OCI-LY7 (cell line): Measurements from ENCODE around the gene PIK3R4. TPM values are rescaled to one million over a fixed set of nuclear protein-coding genes. Genes with fewer than 3 reads are reported as not detected.

Source experiments
- BruUV-seq: library from RNA; stranded (reverse); fragments of 400-500 nt; replicated peaks from 2 replicates; lab custom pipeline; 2021; lab: Mats Ljungman, UMichigan
- CTCF ChIA-PET: fragments of 300-600 bp; sonication (Branson Sonifier 250); formaldehyde crosslinking; loops from one replicate; lab custom pipeline; 2022; ENCODE audit warnings: antibody characterized with exemption; ENCODE audit not compliant: unreplicated experiment; lab: Charles Lee
- POLR2A ChIA-PET: fragments of 300-600 bp; sonication (Branson Sonifier 250); formaldehyde crosslinking; loops from one replicate; lab custom pipeline; 2022; ENCODE audit warnings: antibody characterized with exemption; lab: Charles Lee
- DNase-seq: peaks from one replicate; pipeline ENCODE4 v3.0.0-alpha.2; 2015; ENCODE audit warnings: low spot score
- H2AFZ ChIP-seq: fragments of 200-600 bp; sonication (generic), shearing (Covaris generic); 2 replicates; pipeline ENCODE4 v1.6.1; 2014; ENCODE audit warnings: mild to moderate bottlenecking, antibody characterized with exemption, low read length, moderate library complexity
- H3K27ac ChIP-seq: fragments of 200-600 bp; sonication (generic); 2 replicates; pipeline ENCODE4 v1.5.1; 2014; ENCODE audit warnings: mixed run types, low read depth, mild to moderate bottlenecking, moderate library complexity, low read length, inconsistent platforms; ENCODE audit not compliant: poor library complexity, severe bottlenecking
- H3K36me3 ChIP-seq: fragments of 200-600 bp; sonication (generic); 2 replicates; pipeline ENCODE4 v1.6.1; 2014; ENCODE audit warnings: mild to moderate bottlenecking, antibody characterized with exemption, low read length, moderate library complexity, mixed read lengths; ENCODE audit not compliant: insufficient read depth
- H3K4me1 ChIP-seq: fragments of 200-600 bp; sonication (generic); 2 replicates; pipeline ENCODE4 v1.5.1; 2014; ENCODE audit warnings: mild to moderate bottlenecking, low read length; ENCODE audit not compliant: insufficient read depth, poor library complexity, severe bottlenecking
- H3K4me2 ChIP-seq: fragments of 200-600 bp; sonication (generic); 2 replicates; pipeline ENCODE4 v1.6.1; 2014; ENCODE audit warnings: mild to moderate bottlenecking, low read length
- H3K4me3 ChIP-seq: fragments of 200-600 bp; sonication (generic); 2 replicates; pipeline ENCODE4 v1.5.1; 2014; ENCODE audit warnings: mild to moderate bottlenecking, low read depth, low read length; ENCODE audit not compliant: poor library complexity, severe bottlenecking
- H3K79me2 ChIP-seq: fragments of 200-600 bp; sonication (generic); 2 replicates; pipeline ENCODE4 v1.6.1; 2016; ENCODE audit warnings: low read depth, mild to moderate bottlenecking, low read length, moderate library complexity, mixed read lengths; ENCODE audit not compliant: insufficient read depth
- H3K9me2 ChIP-seq: fragments of 200-600 bp; sonication (generic); 2 replicates; pipeline ENCODE4 v1.6.1; 2016; ENCODE audit warnings: mild to moderate bottlenecking, low read length, mixed read lengths; ENCODE audit not compliant: insufficient read depth
- H3K9me3 ChIP-seq: fragments of 200-600 bp; sonication (generic); 2 replicates; pipeline ENCODE4 v1.6.1; 2014; ENCODE audit warnings: mild to moderate bottlenecking, mixed run types, low read length, mixed read lengths
- H4K20me1 ChIP-seq: fragments of 200-600 bp; sonication (generic); 2 replicates; pipeline ENCODE4 v1.6.1; 2014; ENCODE audit warnings: mild to moderate bottlenecking, antibody characterized with exemption, low read length, moderate library complexity, mixed read lengths; ENCODE audit not compliant: insufficient read depth
- EZH2phosphoT487 ChIP-seq: fragments of 200-600 bp; sonication (generic); IDR thresholded peaks from 2 replicates; pipeline ENCODE4 v1.6.1; 2018; ENCODE audit warnings: low read depth, borderline replicate concordance, mild to moderate bottlenecking, mixed run types, antibody characterized with exemption, low read length, moderate library complexity, mixed read lengths
- intact Hi-C: fragments of 100-400 bp; cut with micrococcal nuclease; formaldehyde crosslinking; loops from one replicate; pipeline ENCODE4 v1.10.0; 2022; ENCODE audit not compliant: unreplicated experiment
- total RNA-seq, 2 experiments: library from RNA; depleted of rRNA in 1 of 2; stranded (reverse); fragments of >200 nt in 1 of 2; shearing (Covaris generic) in 1 of 2; gene quantifications; 2 replicates each; pipeline ENCODE4 v1.2.3, GENCODE V29; 2014 to 2022
- TF ChIP-seq, protein P1 (sequence below): fragments of 200-600 bp; sonication (generic); conservative IDR thresholded peaks from 2 replicates; pipeline ENCODE4 v1.5.1; 2014; ENCODE audit warnings: mild to moderate bottlenecking, antibody characterized with exemption, low read length, moderate library complexity, mixed read lengths

Gene PIK3R4
- total RNA-seq, 2 experiments from 2014 or later, result 28.7 to 30.3 TPM

DNA sequence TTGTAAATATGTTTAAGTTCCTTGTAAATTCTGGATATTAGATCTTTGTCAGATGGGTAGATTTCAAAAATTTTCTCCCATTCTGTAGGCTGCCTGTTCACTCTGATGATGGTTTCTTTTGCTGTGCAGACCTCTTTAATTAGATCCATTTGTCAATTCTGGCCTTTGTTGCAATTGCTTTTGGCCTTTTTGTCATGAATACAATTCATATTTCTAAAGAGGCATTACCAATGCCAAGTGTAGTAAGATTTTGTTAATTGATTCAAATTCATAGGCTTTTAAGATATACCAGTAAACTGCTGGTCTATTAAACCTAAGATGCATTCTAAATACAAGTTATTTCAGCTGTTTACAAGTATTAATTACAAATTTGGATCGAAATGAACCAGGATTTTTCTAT lies 31.0 kb downstream of the PIK3R4 start:
- Histone ChIP-seq H2AFZ (no peak overlapping the region), H3K4me1 (no peaks in the 10 kb centered on the region), H3K36me3 (peaks cover 49% of the 10 kb centered on the region), H3K4me3 (no peak overlapping the region), H3K9me3 (no peaks in the 10 kb centered on the region), H3K4me2 (no peak overlapping the region), H3K27ac (no peak overlapping the region), H4K20me1 (no peaks in the 10 kb centered on the region), H3K79me2 (no peaks in the 10 kb centered on the region), H3K9me2 (no peaks in the 10 kb centered on the region)
- ChIA-PET CTCF (no interaction called here), POLR2A (no interaction called here)
- TF ChIP-seq, protein P1, sequence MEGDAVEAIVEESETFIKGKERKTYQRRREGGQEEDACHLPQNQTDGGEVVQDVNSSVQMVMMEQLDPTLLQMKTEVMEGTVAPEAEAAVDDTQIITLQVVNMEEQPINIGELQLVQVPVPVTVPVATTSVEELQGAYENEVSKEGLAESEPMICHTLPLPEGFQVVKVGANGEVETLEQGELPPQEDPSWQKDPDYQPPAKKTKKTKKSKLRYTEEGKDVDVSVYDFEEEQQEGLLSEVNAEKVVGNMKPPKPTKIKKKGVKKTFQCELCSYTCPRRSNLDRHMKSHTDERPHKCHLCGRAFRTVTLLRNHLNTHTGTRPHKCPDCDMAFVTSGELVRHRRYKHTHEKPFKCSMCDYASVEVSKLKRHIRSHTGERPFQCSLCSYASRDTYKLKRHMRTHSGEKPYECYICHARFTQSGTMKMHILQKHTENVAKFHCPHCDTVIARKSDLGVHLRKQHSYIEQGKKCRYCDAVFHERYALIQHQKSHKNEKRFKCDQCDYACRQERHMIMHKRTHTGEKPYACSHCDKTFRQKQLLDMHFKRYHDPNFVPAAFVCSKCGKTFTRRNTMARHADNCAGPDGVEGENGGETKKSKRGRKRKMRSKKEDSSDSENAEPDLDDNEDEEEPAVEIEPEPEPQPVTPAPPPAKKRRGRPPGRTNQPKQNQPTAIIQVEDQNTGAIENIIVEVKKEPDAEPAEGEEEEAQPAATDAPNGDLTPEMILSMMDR, result no peak
- no peak for TF ChIP-seq EZH2phosphoT487
- TSS peak; percentile 22 for BruUV-seq
- intact Hi-C loops, result no loop called here
- DNase-seq, result no peak

DNA sequence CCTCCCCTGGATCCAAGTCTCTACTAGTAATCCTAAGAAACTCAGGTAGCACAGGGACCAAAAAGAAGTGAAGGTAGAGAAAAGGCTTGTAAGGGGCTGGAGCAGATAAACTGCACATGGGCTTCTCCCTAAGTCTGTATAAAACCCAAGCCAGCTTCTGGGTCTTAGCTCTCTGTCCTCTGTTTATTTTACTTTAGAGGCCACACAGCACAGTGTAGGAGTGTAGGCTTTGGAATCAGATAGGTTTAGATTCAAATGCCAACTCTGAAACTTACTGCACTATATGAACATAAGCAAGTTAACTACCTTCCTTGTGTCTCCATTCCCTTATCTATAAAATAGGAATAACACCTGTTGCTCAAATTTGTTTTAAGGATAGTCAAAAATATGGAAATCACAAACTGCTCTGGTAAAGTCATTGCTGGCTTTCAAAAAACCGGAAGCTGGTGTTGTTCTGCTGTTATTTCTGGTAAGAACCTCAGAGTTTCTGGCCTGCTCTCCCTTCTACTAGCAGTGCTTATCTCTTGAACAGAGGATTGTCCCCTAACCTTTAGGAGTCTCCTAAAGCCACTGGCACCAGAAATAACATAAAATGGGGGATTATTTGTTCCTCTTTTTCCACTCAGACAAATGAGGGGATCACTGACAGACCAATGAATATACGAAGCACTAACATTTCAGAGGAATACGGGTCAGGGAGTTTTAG lies 33.8 kb downstream of the PIK3R4 start:
- Histone ChIP-seq H3K4me3 (no peak overlapping the region), H3K9me3 (no peaks in the 10 kb centered on the region), H3K36me3 (peaks cover 67% of the 10 kb centered on the region), H2AFZ (no peak overlapping the region), H3K4me1 (no peaks in the 10 kb centered on the region), H3K4me2 (no peak overlapping the region), H3K27ac (no peak overlapping the region), H3K9me2 (no peaks in the 10 kb centered on the region), H3K79me2 (no peaks in the 10 kb centered on the region), H4K20me1 (no peaks in the 10 kb centered on the region)
- ChIA-PET CTCF (no interaction called here), POLR2A (interaction anchor here (0.6 to 0.9 kb wide), 3 partner anchors 40 to 812 kb away, joined by 3 to 5 read pairs (median 4); no protein-coding TSS in a partner anchor)
- no TSS peak for BruUV-seq
- TF ChIP-seq, protein P1, result no peak
- no peak for TF ChIP-seq EZH2phosphoT487
- intact Hi-C loops, result no loop called here
- no peak for DNase-seq

DNA sequence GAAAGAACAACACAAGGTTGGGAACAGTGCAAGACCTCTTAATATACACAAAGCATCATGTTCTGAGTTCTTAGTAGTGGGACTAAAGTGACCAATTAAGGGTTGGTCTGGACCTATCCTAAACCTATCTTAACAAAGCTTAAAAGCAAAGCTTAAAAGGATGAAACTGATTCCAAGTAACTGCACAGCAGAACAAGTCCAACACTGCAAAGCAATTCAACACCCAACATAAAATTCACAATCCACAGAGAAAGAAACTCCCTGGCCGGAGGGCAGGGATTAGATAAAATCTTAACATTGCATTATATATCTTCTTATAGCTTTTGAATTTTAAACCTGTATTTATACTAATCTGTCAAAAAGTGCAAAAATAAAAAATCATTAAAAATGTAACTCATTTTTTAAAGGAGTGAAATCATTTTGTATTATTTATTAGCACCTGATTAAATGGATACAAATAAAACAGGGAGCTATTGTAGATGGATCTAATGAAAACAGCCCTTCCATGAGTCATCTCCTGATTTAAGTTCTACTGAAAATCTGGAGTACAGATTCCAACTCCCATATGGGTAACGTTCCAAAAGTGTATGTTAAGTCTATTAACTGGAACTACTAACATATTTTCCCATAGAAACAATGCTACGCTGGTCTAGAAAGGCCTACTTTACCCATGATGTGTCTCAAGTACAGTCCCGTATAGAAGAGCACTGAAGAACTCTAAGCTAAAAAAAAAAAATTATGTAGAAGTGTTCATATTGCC lies 34.9 kb downstream of the PIK3R4 start:
- Histone ChIP-seq H3K27ac (no peak overlapping the region), H3K36me3 (peaks cover 71% of the 10 kb centered on the region), H3K4me1 (no peaks in the 10 kb centered on the region), H3K4me3 (no peak overlapping the region), H2AFZ (no peak overlapping the region), H3K79me2 (no peaks in the 10 kb centered on the region), H3K9me2 (no peaks in the 10 kb centered on the region), H3K4me2 (no peak overlapping the region), H4K20me1 (no peaks in the 10 kb centered on the region), H3K9me3 (no peaks in the 10 kb centered on the region)
- TF ChIP-seq EZH2phosphoT487, result no peak
- TF ChIP-seq, protein P1, result no peak
- ChIA-PET CTCF (no interaction called here), POLR2A (interaction anchor here (0.7 to 1.7 kb wide), 5 partner anchors 10 to 48 kb away, joined by 3 to 5 read pairs (median 3); no protein-coding TSS in a partner anchor)
- intact Hi-C loops, result no loop called here
- DNase-seq, result no peak
- no TSS peak for BruUV-seq
